HG03025 (cell line): ENCODE data around the gene STX19.

Experiments used
- ATAC-seq: cut with Tn5 transposase; IDR thresholded peaks from one replicate; pipeline ENCODE4 v1.9.1; 2021; ENCODE audit warnings: mild to moderate bottlenecking, moderate library complexity; ENCODE audit not compliant: unreplicated experiment, low FRiP score

The STX19 gene

GRCh38 chr3:94043285-94043684, 14.9 kb upstream of the STX19 start:
- ATAC-seq, result no peak

GRCh38 chr3:94036909-94037507, 8.6 kb upstream of the STX19 start:
- no peak for ATAC-seq

DNA sequence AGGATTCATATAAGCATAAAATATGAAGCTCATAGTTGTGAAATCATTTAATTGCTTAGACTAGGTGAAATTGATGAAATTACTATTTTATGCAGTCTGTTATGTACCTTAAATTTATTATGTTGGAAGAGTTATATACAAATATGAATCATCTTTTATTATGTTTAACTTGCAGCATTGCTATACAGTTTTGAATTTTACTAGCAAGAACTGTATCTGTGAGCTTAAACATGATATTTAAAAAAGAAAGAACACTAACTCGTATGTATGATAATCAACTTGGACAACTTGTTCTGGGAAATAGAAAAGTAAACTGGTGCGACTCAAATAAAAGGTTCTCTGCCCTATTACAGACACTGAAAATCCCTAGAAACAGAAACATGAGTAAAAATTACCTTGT, 1.8 kb downstream of the STX19 start:
- ATAC-seq, result no peak

GRCh38 chr3:94024385-94024784, 4.0 kb downstream of the STX19 start:
- ATAC-seq, result no peak

- ATAC-seq, result no peak
These were observed 8.1 kb downstream of the STX19 start for GRCh38 chr3:94020293-94020692.

- no peak for ATAC-seq
These were observed 8.7 kb downstream of the STX19 start for GRCh38 chr3:94019659-94020058.

DNA sequence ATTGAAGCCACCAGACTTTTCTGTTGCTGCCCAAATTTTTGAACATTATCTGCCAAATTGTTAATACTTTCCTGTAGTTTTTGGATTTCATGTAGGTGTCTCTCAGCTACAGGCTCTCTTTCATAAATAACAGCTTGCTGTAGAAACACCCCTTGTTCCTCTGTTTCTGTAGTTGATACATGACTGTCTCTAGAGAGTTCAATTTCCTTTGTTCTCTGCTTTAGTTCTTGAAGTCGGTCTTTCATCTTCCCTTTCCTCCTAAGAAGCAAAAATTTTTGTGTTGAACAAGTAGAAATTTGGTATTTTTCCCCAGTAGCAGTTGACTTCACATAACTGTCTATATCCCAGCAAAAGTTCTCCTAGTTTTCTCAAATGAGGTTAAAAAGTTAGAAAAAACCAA, 13.4 kb downstream of the STX19 start:
- no peak for ATAC-seq

- ATAC-seq, result no peak
These were observed 16.2 kb downstream of the STX19 start for GRCh38 chr3:94012185-94012584.

- ATAC-seq, result no peak
These were observed 17.1 kb downstream of the STX19 start for GRCh38 chr3:94011233-94011711.

DNA sequence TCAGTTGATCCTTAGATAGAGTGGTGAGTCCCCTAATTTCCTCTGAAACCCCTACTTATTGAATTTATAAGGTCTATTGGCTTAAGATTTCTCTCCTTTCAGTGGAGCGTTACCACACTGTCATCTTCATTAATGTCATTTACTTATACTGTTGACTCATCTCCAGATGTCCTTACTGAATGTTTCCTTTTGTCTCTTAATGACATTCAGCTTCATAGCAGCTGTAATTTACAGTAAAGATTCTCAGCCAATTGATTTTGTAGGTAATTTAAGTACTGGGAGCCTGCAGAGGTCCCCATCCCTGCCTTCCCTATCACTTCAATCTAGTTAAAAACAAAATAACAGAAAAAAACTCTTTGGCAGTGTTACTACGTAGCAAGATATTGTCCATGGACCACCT, 18.8 kb downstream of the STX19 start:
- ATAC-seq, result no peak

GRCh38 chr3:94008253-94008652, 20.1 kb downstream of the STX19 start:
- no peak for ATAC-seq

- ATAC-seq, result peak; percentile 93
These were observed 24.0 kb downstream of the STX19 start for GRCh38 chr3:94004301-94004910.

- no peak for ATAC-seq
These were observed 26.4 kb downstream of the STX19 start for GRCh38 chr3:94001827-94002495.

- ATAC-seq, result no peak
These were observed 27.2 kb downstream of the STX19 start for GRCh38 chr3:94001191-94001590.

DNA sequence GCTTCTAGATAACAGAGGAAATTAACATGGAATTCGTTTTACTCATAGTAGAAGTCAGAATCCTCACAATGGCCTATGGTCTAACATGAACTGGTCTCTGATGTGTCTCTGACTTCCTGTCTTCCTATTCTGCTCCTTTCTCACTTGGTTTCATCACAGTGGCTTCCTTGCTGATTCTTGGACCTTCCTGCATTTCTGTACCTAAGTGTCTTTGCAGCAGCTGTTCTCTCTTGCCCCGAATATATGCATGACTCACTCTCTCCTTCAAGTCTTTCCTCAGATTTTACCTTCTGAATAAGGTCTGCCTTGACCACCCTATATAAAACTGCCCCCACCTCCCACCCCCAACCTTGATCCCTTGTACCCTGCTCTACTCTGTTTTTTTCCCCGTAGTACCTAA, 34.3 kb downstream of the STX19 start:
- ATAC-seq, result no peak

DNA sequence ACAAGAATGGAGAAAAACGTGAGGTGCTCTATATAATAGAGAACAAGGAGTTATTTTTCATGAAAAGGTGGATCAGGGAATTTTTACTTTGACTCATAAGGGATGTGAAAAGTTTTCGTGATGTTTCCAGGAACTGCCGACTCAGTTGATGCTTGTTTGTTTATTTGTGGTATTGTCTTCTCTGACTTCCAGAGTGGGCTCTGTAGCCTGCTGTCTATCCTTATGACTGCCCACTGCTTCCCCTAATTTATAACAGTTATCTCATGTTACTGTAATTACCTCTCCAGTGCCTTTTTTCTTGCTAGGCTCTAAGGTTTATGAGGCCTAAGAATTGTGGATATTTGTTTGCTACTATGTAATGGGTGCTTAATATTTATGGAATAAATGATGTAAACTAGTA, 36.2 kb downstream of the STX19 start:
- ATAC-seq, result no peak

DNA sequence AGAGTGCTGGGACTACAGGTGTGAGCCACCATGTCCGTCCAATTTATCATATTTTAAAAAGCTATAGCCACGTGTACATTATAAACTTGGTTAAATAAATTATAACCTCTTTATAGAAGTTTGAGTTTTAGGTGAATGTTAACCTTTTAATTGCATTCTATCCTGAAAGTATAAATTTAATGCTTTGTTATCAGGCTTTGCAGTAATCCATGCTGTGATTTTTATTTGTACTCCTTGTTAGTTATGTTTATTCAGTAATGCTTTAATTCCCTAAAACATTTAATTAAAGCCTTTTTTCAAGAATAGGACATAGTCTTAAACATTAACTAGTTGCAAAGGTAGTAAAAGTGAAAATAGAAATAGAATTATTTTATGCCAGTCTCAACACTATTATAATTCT, 36.8 kb downstream of the STX19 start:
- no peak for ATAC-seq

GRCh38 chr3:93989241-93989640, 39.2 kb downstream of the STX19 start:
- no peak for ATAC-seq

DNA sequence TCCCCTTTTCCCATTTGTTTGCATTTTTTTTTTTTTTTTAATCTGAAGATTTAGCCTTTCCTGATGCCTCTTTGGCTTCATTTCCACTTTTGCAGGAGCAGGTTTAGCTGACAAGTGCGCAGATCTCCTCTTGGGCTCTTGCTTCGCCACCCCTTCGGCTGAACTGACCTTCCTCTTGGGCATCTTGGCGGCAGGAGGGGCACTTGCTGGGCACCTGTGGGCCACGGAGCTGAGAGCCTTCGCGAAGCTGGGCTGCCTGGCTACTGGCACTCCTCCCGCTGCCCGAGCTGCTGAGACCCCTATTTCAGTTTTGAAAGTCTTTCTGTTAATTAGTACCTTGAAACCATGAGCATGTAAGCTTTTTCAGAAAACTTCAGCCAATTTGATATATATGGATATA, 39.6 kb downstream of the STX19 start:
- ATAC-seq, result no peak

- ATAC-seq, result no peak
These were observed 40.1 kb downstream of the STX19 start for GRCh38 chr3:93988283-93988682.

- no peak for ATAC-seq
These were observed 43.8 kb downstream of the STX19 start for GRCh38 chr3:93984618-93985017.

- ATAC-seq, result no peak
These were observed 45.0 kb downstream of the STX19 start for GRCh38 chr3:93983408-93983807.
